ENCODE measurements around the gene CELSR2. TPM values are rescaled to one million over a fixed set of nuclear protein-coding genes. Genes with fewer than 3 reads are reported as not detected.

CELSR2 gene
- total RNA-seq, 1 experiment from 2014 or later: 1.2 TPM

DNA sequence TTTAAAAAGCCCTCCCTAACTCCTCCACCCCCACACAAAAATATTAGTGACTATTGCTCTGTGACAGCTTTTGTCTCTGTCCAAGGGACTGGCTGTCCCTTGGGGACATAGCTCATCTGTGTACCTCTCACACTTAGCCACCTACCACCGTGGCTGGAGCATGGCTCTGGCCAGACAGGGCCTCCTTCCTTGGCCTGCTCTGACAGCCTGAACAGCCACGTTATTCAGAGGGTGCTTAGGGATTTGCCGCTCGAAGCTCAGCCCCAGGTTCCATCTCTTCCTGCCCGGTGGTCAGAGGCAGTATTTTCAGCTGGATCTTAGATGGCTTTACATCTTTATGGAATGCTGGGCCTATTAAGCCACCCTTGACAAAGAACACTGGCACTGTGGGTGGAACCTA lies 6.1 kb upstream of the CELSR2 start:
- no peaks in the 10 kb centered on the region for H3K9me3 ChIP-seq
- peaks cover 20% of the 10 kb centered on the region for H3K36me3 ChIP-seq
- no peak overlapping the region for H3K4me3 ChIP-seq
- H3K27me3 ChIP-seq: no peaks in the 10 kb centered on the region
- no peak for DNase-seq

DNA sequence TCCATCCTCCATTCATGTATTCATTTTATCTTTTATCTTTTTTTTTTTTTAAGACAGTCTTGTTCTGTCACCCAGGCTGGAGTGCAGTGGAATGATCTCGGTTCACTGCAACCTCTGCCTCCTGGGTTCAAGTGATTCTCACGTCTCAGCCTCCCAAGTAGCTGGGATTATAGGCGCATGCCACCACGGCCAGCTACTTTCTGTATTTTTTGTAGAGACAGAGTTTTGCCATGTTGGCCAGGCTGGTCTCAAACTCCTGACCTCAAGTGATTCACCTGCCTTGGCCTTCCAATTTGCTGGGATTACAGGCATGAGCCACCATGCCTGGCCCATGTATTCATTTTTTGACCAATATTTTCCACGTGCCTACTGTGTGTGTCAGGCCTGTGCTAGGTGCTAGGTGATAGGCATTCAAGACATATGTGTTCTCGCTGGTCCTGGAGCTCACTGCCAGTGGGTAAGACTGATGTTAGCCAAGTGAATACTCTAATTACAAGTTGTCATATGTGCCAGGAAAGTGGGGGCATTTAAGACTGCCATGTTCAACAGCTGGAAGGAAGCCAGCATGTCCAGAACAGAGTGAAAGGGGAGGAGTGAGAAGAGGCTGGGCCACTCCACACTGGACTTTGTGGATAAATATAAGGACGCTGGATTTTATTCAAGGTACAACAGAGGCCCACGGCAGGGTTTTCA lies 5.3 kb upstream of the CELSR2 start:
- H3K36me3 ChIP-seq: peaks cover 13% of the 10 kb centered on the region
- no peaks in the 10 kb centered on the region for H3K9me3 ChIP-seq
- H3K27me3 ChIP-seq: no peaks in the 10 kb centered on the region; the same call in 1 of the 2 replicates
- no peak overlapping the region for H3K4me3 ChIP-seq
- no peak for DNase-seq

DNA sequence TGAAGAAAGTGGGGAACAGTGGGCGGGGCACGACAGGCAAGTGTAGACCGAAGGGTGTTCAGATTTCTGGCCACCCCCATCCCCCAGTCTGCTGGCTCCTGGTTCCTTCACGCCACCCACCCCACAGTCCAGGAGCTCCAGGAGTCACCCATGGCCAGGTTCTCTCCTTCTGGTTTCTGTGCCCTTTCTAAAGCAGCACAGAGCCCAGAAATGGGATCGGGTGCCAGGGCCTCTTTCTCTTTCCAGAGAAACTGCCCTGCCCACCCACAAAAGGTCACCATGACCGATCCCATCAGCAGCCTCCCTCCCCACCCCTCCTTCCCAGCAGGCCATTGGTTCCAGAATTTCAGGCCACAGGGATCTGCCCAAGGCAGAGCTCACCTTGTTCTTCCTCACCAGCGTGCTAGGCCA lies 3.2 kb upstream of the CELSR2 start:
- no peaks in the 10 kb centered on the region for H3K36me3 ChIP-seq
- no peak overlapping the region for H3K4me3 ChIP-seq
- H3K27me3 ChIP-seq: peaks cover 9% of the 10 kb centered on the region
- DNase-seq: no peak
- no peaks in the 10 kb centered on the region for H3K9me3 ChIP-seq

DNA sequence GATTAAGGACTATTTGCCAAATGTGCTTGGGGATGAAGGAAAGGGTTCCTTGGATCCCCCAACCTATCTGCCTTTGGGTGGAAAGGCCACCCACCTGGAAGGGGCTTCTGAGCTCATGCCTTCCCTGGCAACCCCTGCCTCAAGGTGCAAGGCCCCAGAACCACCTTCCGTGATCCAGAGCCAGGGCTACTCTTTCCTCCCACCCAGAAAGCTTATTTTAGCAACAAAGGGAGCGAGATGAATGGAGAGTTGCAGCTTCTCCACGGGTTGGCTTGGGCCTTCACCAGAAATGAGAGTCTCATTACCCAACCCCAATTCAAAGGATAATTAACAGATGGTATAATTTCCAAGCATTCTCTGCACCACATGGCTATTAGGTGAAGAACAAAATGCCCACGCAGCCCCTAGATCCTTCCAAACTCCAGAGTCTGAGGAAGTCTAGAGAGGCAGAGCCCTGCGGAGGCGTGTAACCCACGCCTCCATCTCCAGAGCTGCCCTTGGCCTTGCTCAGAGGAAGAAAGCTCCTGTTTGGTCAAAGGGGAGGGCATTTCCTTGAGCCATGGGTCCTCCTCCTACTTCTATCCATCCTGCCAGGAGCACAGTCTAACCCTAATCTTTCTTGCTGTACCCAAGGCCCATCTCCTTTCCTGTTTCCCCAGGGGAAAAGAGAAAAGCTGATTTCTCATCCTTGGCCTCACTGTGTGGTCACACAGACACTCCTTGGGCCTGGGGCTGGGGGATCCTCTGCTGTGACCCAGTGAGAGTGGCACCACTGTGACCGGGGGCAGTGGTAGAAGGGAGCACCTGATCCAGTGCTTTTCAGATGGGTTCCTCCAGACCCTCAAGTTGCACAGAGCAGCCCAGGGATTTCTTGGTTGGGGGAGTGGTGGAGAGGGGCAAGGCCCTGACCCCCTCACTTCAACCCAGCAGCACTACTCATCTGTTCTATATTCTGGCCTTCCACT lies 1.7 kb upstream of the CELSR2 start:
- Histone ChIP-seq H3K4me3 (no peak overlapping the region), H3K27me3 (peaks cover 11% of the 10 kb centered on the region), H3K9me3 (no peaks in the 10 kb centered on the region), H3K36me3 (no peaks in the 10 kb centered on the region)
- no peak for DNase-seq

DNA sequence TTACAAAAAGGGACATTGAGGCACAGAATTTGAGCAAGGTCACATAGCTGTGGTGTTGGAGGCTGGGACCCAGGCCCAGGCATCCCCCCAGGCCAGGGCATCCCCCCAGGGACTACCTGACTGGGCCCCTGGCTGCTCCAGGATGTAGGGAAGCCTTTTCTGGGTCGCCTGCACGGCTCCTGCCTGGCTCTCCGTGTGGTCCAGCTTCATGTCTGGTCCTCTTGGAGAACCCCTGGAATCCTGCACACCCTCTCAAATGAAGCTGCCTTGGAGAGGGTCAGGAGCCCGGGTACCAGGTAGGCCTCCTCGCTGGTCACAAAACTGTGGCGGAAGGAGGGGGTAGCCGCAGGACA lies 919 bp upstream of the CELSR2 start:
- H3K4me3 ChIP-seq: no peak overlapping the region
- no peaks in the 10 kb centered on the region for H3K36me3 ChIP-seq
- no peak for DNase-seq
- peaks cover 11% of the 10 kb centered on the region for H3K27me3 ChIP-seq
- H3K9me3 ChIP-seq: no peaks in the 10 kb centered on the region

DNA sequence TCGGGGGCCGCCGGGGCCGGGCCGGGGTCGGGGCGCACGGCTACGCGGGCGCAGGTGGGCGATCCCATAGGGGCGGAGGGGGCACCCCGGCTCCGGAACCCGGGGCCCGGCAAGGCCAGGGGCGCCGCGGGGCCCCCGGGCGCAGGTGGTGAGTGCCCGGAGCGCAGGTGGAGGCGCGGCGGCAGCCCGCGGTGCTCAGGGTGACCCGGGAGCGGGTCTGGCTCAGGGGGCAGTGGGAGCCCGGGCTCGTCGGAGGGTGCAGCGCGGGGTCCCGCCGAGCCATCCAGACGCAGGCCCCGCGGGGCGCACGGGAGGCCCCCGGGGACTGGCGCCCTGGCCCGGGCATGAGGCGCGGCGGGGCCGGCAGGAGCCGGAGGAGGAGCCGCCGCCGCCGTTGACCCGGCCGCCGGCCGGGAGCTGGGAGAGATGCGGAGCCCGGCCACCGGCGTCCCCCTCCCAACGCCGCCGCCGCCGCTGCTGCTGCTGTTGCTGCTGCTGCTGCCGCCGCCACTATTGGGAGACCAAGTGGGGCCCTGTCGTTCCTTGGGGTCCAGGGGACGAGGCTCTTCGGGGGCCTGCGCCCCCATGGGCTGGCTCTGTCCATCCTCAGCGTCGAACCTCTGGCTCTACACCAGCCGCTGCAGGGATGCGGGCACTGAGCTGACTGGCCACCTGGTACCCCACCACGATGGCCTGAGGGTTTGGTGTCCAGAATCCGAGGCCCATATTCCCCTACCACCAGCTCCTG lies 489 bp downstream of the CELSR2 start:
- Histone ChIP-seq H3K36me3 (no peaks in the 10 kb centered on the region), H3K4me3 (peak overlapping the region; percentile 12; the same call in 1 of the 2 replicates), H3K9me3 (no peaks in the 10 kb centered on the region), H3K27me3 (peaks cover 11% of the 10 kb centered on the region)
- DNase-seq: no peak

DNA sequence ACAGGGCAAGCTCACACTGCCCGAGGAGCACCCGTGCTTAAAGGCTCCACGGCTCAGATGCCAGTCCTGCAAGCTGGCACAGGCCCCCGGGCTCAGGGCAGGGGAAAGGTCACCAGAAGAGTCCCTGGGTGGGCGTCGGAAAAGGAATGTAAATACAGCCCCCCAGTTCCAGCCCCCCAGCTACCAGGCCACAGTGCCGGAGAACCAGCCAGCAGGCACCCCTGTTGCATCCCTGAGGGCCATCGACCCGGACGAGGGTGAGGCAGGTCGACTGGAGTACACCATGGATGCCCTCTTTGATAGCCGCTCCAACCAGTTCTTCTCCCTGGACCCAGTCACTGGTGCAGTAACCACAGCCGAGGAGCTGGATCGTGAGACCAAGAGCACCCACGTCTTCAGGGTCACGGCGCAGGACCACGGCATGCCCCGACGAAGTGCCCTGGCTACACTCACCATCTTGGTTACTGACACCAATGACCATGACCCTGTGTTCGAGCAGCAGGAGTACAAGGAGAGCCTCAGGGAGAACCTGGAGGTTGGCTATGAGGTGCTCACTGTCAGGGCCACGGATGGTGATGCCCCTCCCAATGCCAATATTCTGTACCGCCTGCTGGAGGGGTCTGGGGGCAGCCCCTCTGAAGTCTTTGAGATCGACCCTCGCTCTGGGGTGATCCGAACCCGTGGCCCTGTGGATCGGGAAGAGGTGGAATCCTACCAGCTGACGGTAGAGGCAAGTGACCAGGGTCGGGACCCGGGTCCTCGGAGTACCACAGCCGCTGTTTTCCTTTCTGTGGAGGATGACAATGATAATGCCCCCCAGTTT lies 1.3 kb downstream of the CELSR2 start:
- Histone ChIP-seq H3K9me3 (no peaks in the 10 kb centered on the region), H3K36me3 (no peaks in the 10 kb centered on the region), H3K27me3 (peaks cover 11% of the 10 kb centered on the region), H3K4me3 (no peak overlapping the region)
- no peak for DNase-seq

DNA sequence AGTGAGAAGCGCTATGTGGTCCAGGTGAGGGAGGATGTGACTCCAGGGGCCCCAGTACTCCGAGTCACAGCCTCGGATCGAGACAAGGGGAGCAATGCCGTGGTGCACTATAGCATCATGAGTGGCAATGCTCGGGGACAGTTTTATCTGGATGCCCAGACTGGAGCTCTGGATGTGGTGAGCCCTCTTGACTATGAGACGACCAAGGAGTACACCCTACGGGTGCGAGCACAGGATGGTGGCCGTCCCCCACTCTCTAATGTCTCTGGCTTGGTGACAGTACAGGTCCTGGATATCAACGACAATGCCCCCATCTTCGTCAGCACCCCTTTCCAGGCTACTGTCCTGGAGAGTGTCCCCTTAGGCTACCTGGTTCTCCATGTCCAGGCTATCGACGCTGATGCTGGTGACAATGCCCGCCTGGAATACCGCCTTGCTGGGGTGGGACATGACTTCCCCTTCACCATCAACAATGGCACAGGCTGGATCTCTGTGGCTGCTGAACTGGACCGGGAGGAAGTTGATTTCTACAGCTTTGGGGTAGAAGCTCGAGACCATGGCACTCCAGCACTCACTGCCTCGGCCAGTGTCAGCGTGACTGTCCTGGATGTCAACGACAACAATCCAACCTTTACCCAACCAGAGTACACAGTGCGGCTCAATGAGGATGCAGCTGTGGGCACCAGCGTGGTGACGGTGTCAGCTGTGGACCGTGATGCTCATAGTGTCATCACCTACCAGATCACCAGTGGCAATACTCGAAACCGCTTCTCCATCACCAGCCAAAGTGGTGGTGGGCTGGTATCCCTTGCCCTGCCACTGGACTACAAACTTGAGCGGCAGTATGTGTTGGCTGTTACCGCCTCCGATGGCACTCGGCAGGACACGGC lies 2.2 kb downstream of the CELSR2 start:
- Histone ChIP-seq H3K9me3 (no peaks in the 10 kb centered on the region), H3K36me3 (no peaks in the 10 kb centered on the region), H3K4me3 (no peak overlapping the region), H3K27me3 (peaks cover 11% of the 10 kb centered on the region)
- no peak for DNase-seq

DNA sequence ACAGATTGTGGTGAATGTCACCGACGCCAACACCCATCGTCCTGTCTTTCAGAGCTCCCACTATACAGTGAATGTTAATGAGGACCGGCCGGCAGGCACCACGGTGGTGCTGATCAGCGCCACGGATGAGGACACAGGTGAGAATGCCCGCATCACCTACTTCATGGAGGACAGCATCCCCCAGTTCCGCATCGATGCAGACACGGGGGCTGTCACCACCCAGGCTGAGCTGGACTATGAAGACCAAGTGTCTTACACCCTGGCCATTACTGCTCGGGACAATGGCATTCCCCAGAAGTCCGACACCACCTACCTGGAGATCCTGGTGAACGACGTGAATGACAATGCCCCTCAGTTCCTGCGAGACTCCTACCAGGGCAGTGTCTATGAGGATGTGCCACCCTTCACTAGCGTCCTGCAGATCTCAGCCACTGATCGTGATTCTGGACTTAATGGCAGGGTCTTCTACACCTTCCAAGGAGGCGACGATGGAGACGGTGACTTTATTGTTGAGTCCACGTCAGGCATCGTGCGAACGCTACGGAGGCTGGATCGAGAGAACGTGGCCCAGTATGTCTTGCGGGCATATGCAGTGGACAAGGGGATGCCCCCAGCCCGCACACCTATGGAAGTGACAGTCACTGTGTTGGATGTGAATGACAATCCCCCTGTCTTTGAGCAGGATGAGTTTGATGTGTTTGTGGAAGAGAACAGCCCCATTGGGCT lies 3.0 kb downstream of the CELSR2 start:
- Histone ChIP-seq H3K9me3 (no peaks in the 10 kb centered on the region), H3K36me3 (no peaks in the 10 kb centered on the region), H3K27me3 (peaks cover 11% of the 10 kb centered on the region), H3K4me3 (no peak overlapping the region)
- DNase-seq: no peak

DNA sequence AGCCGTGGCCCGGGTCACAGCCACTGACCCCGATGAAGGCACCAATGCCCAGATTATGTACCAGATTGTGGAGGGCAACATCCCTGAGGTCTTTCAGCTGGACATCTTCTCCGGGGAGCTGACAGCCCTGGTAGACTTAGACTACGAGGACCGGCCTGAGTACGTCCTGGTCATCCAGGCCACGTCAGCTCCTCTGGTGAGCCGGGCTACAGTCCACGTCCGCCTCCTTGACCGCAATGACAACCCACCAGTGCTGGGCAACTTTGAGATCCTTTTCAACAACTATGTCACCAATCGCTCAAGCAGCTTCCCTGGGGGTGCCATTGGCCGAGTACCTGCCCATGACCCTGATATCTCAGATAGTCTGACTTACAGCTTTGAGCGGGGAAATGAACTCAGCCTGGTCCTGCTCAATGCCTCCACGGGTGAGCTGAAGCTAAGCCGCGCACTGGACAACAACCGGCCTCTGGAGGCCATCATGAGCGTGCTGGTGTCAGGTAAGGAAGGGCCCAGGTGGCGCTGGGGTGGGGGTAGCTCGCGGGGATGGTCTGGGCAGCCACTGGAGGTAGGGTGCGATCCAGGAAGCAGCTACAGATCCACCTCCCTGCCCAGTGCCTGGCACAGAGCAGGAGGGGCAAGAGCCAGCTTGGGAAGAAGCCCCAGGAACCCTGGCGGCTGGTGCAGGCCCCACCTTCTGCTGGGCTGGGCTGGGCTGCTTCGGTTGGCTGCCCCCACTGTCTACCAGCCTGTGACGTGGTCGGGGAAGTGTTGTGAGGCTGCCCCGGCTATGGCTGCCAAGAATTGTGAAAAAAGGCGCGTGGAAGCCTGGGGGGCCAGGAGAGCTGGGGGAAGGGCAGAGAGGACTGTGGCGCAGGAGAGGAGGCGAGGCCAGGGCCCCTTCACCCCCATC lies 3.8 kb downstream of the CELSR2 start:
- Histone ChIP-seq H3K36me3 (no peaks in the 10 kb centered on the region), H3K27me3 (peaks cover 11% of the 10 kb centered on the region), H3K9me3 (no peaks in the 10 kb centered on the region), H3K4me3 (no peak overlapping the region)
- DNase-seq: no peak

DNA sequence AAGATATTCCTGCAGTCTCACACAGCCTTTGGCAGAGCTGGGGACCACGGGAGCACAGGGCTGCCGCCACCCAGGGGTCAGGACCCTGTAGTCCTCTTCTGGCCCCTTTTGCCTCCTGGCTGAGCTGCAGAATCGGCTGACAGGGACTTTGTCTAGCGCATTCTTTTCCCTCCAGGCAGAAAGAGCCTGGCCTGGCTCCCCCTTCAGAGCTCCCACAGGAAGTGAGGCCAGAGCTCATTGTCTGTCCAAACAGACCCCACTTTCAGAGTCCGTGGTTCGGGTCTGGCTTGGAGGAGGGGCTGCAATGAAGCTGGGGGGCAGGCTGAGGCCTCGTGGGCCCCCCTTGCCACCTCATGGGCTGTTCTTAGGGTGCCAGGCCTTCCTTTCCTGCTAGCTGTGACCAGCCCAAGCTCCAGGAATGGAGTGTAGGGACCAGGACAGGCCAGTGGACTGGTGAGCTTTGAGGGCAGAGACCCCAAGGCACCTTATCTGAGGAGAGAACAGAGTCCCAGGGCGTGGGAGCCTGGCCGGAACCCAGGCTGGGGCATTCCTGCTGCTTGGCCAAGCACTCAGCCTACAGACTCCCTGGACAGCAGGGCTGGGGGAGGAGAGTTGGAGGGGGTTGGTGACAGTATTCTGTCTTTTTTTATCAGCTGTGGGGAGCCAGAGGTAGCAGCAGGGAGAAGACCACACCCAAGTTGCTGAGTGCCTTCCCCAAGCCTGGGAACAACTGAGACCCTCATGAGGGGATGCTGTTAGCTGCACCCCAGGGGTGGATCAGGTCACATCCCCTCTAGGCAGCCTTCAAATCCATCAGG lies 4.7 kb downstream of the CELSR2 start:
- no peaks in the 10 kb centered on the region for H3K36me3 ChIP-seq
- no peaks in the 10 kb centered on the region for H3K9me3 ChIP-seq
- H3K4me3 ChIP-seq: no peak overlapping the region
- DNase-seq: peak; percentile 45
- H3K27me3 ChIP-seq: peaks cover 11% of the 10 kb centered on the region

DNA sequence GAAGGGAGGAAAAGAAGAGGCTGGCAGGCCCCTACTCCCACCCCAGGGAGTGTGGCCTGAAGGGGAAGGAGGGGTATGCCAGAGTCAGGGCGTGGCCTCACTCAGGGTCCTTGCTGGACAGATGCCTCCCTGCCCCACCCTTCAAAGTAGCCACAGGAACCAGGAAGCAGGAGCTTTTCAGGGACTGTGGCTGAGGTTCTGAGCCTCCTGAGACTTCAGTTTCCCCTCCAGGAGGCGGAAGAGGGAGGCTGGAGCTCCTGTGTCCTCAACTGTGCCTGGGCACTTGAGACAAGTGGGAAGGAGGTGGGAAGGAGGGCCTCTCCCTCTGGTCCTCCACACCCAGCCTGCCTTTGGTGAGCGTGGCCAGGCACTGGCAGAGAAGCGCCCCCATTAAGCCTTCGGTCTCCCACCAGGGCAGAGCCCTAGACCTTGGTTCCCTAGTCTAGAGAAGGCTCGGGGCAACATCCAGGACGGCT lies 5.3 kb downstream of the CELSR2 start:
- DNase-seq: no peak

DNA sequence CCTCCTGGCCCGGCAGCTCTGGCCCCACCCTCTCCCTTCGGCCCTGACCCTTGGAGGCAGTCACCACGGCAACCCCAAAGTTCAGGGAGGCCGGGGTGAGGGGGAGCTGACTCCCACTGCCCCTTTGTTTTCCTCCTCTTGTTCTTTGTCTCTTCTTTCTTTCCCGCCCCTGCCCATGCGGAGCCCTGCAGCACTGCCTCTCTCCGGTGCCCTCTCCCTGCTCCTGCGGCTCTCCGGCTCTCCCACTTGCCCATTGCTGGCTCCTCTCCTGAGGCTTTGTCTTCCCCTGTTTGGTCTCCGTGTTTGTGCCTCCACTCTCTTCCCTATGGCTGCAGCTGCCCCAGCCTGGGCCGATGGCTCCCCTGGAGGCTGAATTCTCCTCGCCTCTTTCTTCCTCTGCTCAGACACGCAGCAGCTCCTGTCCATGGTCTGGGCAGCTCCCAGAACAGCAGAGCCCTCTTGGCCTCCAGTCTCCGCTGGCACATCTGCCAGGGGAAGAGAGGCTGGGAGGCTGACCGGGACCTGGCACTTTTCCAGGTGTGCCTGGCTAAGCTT lies 5.8 kb downstream of the CELSR2 start:
- Histone ChIP-seq H3K4me3 (no peak overlapping the region), H3K27me3 (peaks cover 9% of the 10 kb centered on the region), H3K36me3 (no peaks in the 10 kb centered on the region), H3K9me3 (no peaks in the 10 kb centered on the region)
- no peak for DNase-seq

More for the DNA sequence above, 5.3 kb downstream of the CELSR2 start:
- Histone ChIP-seq H3K4me3 (no peak overlapping the region), H3K27me3 (peaks cover 11% of the 10 kb centered on the region), H3K36me3 (no peaks in the 10 kb centered on the region), H3K9me3 (no peaks in the 10 kb centered on the region)
